IMR-90 (cell line): ENCODE results near the gene RASSF3. TPM values are rescaled to one million over a fixed set of nuclear protein-coding genes. Genes with fewer than 3 reads are reported as not detected.

Source experiments
- ATAC-seq: fragments of 200-7000 bp; cut with Tn5 transposase; 2 replicates; pipeline ENCODE4 v1.9.1; 2020; ENCODE audit warnings: low read depth, mild to moderate bottlenecking, moderate library complexity
- BruUV-seq: library from RNA; stranded (reverse); fragments of 400-500 nt; replicated peaks from 2 replicates; lab custom pipeline; 2021; lab: Mats Ljungman, UMichigan
- CTCF ChIA-PET: fragments of 300-600 bp; formaldehyde crosslinking; extraction: SDS; loops from one replicate; lab custom pipeline; 2021; ENCODE audit warnings: antibody characterized with exemption; lab: Yijun Ruan, JAX
- POLR2A ChIA-PET: fragments of 300-600 bp; sonication (Branson Sonifier 250); formaldehyde crosslinking; loops from one replicate; lab custom pipeline; 2022; ENCODE audit warnings: antibody characterized with exemption; ENCODE audit not compliant: unreplicated experiment; lab: Charles Lee
- DNase-seq: peaks from one replicate; pipeline ENCODE4 v3.0.0; 2013
- H2AFZ ChIP-seq: replicated peaks from 2 replicates; pipeline ENCODE3; 2013; ENCODE audit warnings: low read length, mild to moderate bottlenecking; ENCODE audit not compliant: poor library complexity
- H2AK5ac ChIP-seq: 2 replicates; pipeline ENCODE4 v1.6.1; 2013; ENCODE audit warnings: low read depth, low read length, inconsistent platforms
- H2AK9ac ChIP-seq: replicated peaks from 2 replicates; pipeline ENCODE3; 2013; ENCODE audit warnings: mild to moderate bottlenecking, low read depth, low read length, moderate library complexity; ENCODE audit not compliant: poor library complexity
- H2BK120ac ChIP-seq: 2 replicates; pipeline ENCODE4 v1.6.1; 2013; ENCODE audit warnings: low read depth, low read length, inconsistent platforms
- H2BK15ac ChIP-seq: 3 replicates; pipeline ENCODE4 v1.6.1; 2013; ENCODE audit warnings: low read depth, low read length, inconsistent platforms
- H2BK20ac ChIP-seq: 2 replicates; pipeline ENCODE4 v1.6.1; 2013; ENCODE audit warnings: low read depth, mild to moderate bottlenecking, inconsistent platforms, low read length, moderate library complexity
- H2BK5ac ChIP-seq: 2 replicates; pipeline ENCODE4 v1.6.1; 2013; ENCODE audit warnings: mild to moderate bottlenecking, low read depth, low read length, inconsistent platforms; ENCODE audit not compliant: poor library complexity, severe bottlenecking
- H3K14ac ChIP-seq: replicated peaks from 2 replicates; pipeline ENCODE4 v1.6.1; 2013; ENCODE audit warnings: low read depth, low read length, inconsistent platforms
- H3K18ac ChIP-seq: 2 replicates; pipeline ENCODE4 v1.6.1; 2013; ENCODE audit warnings: low read depth, low read length, control low read depth
- H3K23ac ChIP-seq: 2 replicates; pipeline ENCODE4 v1.6.1; 2013; ENCODE audit warnings: low read depth, low read length, inconsistent platforms
- H3K27ac ChIP-seq: 2 replicates; pipeline ENCODE4 v1.5.1; 2013; ENCODE audit warnings: mild to moderate bottlenecking, control low read depth, low read length; ENCODE audit not compliant: insufficient read depth
- H3K27me3 ChIP-seq: 2 replicates; pipeline ENCODE4 v1.6.1; 2013; ENCODE audit warnings: low read length; ENCODE audit not compliant: control insufficient read depth, insufficient read depth
- H3K36me3 ChIP-seq: 2 replicates; pipeline ENCODE4 v1.6.1; 2013; ENCODE audit warnings: low read length, mixed read lengths; ENCODE audit not compliant: control insufficient read depth, insufficient read depth
- H3K4ac ChIP-seq: 2 replicates; pipeline ENCODE4 v1.6.1; 2013; ENCODE audit warnings: low read depth, low read length, inconsistent platforms
- H3K4me1 ChIP-seq: 2 replicates; pipeline ENCODE4 v1.6.1; 2013; ENCODE audit warnings: low read length, mixed read lengths; ENCODE audit not compliant: control insufficient read depth, insufficient read depth
- H3K4me2 ChIP-seq: 2 replicates; pipeline ENCODE4 v1.6.1; 2013; ENCODE audit warnings: low read depth, mild to moderate bottlenecking, control low read depth, low read length, moderate library complexity
- H3K4me3 ChIP-seq: 2 replicates; pipeline ENCODE4 v1.5.1; 2013; ENCODE audit warnings: low read depth, mild to moderate bottlenecking, control low read depth, low read length, moderate library complexity; ENCODE audit not compliant: insufficient read depth
- H3K56ac ChIP-seq: 2 replicates; pipeline ENCODE4 v1.6.1; 2013; ENCODE audit warnings: low read length, inconsistent platforms; ENCODE audit not compliant: insufficient read depth; ENCODE audit errors: extremely low read depth
- H3K79me1 ChIP-seq, 2 experiments: 2 replicates each; pipeline ENCODE4 v1.6.1; 2013; ENCODE audit warnings: low read length in 2 of 2, inconsistent platforms in 1 of 2, low read depth in 1 of 2
- H3K9ac ChIP-seq: 2 replicates; pipeline ENCODE4 v1.6.1; 2013; ENCODE audit warnings: low read depth, low read length, control low read depth
- H3K9me1 ChIP-seq: 2 replicates; pipeline ENCODE4 v1.6.1; 2013; ENCODE audit warnings: low read length, inconsistent platforms; ENCODE audit not compliant: insufficient read depth
- H3K9me3 ChIP-seq: 2 replicates; pipeline ENCODE4 v1.6.1; 2013; ENCODE audit warnings: low read length; ENCODE audit not compliant: control insufficient read depth, insufficient read depth
- H4K20me1 ChIP-seq: 2 replicates; pipeline ENCODE4 v1.6.1; 2013; ENCODE audit warnings: low read length, inconsistent platforms; ENCODE audit not compliant: insufficient read depth
- H4K5ac ChIP-seq: 2 replicates; pipeline ENCODE4 v1.6.1; 2013; ENCODE audit warnings: mild to moderate bottlenecking, low read depth, low read length, control low read depth
- H4K8ac ChIP-seq, 2 experiments: 2 replicates each; pipeline ENCODE4 v1.6.1; 2013; ENCODE audit warnings: low read depth in 2 of 2, low read length in 2 of 2, control low read depth in 1 of 2, inconsistent platforms in 1 of 2
- H4K91ac ChIP-seq: 2 replicates; pipeline ENCODE4 v1.6.1; 2013; ENCODE audit warnings: low read depth, low read length, inconsistent platforms; ENCODE audit not compliant: insufficient read depth
- BHLHE40 ChIP-seq: fragments of 150-350 bp; IDR thresholded peaks from 2 replicates; pipeline ENCODE4 v1.6.1; 2016; ENCODE audit warnings: mild to moderate bottlenecking, low read depth, low read length
- CEBPB ChIP-seq: IDR thresholded peaks from 2 replicates; pipeline ENCODE4 v1.6.1; 2012; ENCODE audit warnings: low read depth, low read length, improper control_type of control experiment
- CHD1 ChIP-seq: IDR thresholded peaks from 2 replicates; pipeline ENCODE4 v1.6.1; 2012; ENCODE audit warnings: low read depth, low read length, improper control_type of control experiment
- FOS ChIP-seq: fragments of 150-350 bp; IDR thresholded peaks from 2 replicates; pipeline ENCODE4 v1.6.1; 2016; ENCODE audit warnings: low read depth, low read length
- MAFK ChIP-seq: IDR thresholded peaks from 2 replicates; pipeline ENCODE4 v1.6.1; 2012; ENCODE audit warnings: low read depth, low read length, improper control_type of control experiment
- MAZ ChIP-seq: IDR thresholded peaks from 2 replicates; pipeline ENCODE4 v1.6.1; 2012; ENCODE audit warnings: low read depth, mild to moderate bottlenecking, low read length, improper control_type of control experiment, moderate library complexity, borderline replicate concordance
- MXI1 ChIP-seq: IDR thresholded peaks from 2 replicates; pipeline ENCODE4 v1.6.1; 2012; ENCODE audit warnings: low read depth, mild to moderate bottlenecking, low read length, moderate library complexity, borderline replicate concordance
- NFE2L2 ChIP-seq: fragments of 150-350 bp; IDR thresholded peaks from 2 replicates; pipeline ENCODE4 v1.6.1; 2016; ENCODE audit warnings: low read depth, mild to moderate bottlenecking, low read length
- POLR2A ChIP-seq: IDR thresholded peaks from 2 replicates; pipeline ENCODE4 v1.6.1; 2012; ENCODE audit warnings: mild to moderate bottlenecking, low read depth, low read length
- RAD21 ChIP-seq: IDR thresholded peaks from 2 replicates; pipeline ENCODE4 v1.6.1; 2012; ENCODE audit warnings: low read length, improper control_type of control experiment
- RCOR1 ChIP-seq: IDR thresholded peaks from 2 replicates; pipeline ENCODE4 v1.6.1; 2012; ENCODE audit warnings: mild to moderate bottlenecking, low read length, improper control_type of control experiment; ENCODE audit not compliant: insufficient replicate concordance
- RFX5 ChIP-seq: IDR thresholded peaks from 2 replicates; pipeline ENCODE4 v1.8.0; 2012; ENCODE audit warnings: low read depth, mild to moderate bottlenecking, low read length, moderate library complexity
- SMC3 ChIP-seq: fragments of 150-350 bp; IDR thresholded peaks from 2 replicates; pipeline ENCODE4 v1.6.1; 2016; ENCODE audit warnings: low read depth, mild to moderate bottlenecking, antibody characterized with exemption, low read length, moderate library complexity
- dilution Hi-C: fragments of 300-500 bp; cut with HindIII; formaldehyde crosslinking; loops from one replicate; pipeline ENCODE4 v1.14.3; 2018; ENCODE audit warnings: low sequenced_read_pairs; ENCODE audit not compliant: unreplicated experiment
- in situ Hi-C: fragments of 300-500 bp; cut with MboI; formaldehyde crosslinking; loops from 3 replicates; pipeline ENCODE4 v1.14.3; 2019; ENCODE audit warnings: low sequenced_read_pairs, inconsistent platforms, mixed read lengths
- intact Hi-C: fragments of 100-400 bp; cut with micrococcal nuclease; formaldehyde crosslinking; loops from 2 replicates; pipeline ENCODE4 v1.10.0; 2022
- polyA plus RNA-seq, 3 experiments: library from polyadenylated mRNA; depleted of rRNA; stranded (reverse); fragments of >200 nt; gene quantifications; 2 replicates each; pipeline ENCODE4 v1.2.3, GENCODE V29; 2012; ENCODE audit warnings: low replicate concordance in 1 of 3
- total RNA-seq: library from RNA; depleted of rRNA; stranded (reverse); fragments of >200 nt; gene quantifications from 2 replicates; pipeline ENCODE4 v1.2.3, GENCODE V29; 2012
- TF ChIP-seq, protein P1 (sequence below): fragments of 150-350 bp; IDR thresholded peaks from 2 replicates; pipeline ENCODE4 v1.6.1; 2016; ENCODE audit warnings: low read depth, mild to moderate bottlenecking, low read length, moderate library complexity, borderline replicate concordance
- TF ChIP-seq, protein P2 (sequence below): fragments of 150-350 bp; IDR thresholded peaks from 2 replicates; pipeline ENCODE4 v1.6.1; 2017; ENCODE audit warnings: mild to moderate bottlenecking, antibody characterized with exemption, low read length, low read depth
- TF ChIP-seq, protein P3 (sequence below): conservative IDR thresholded peaks from 2 replicates; pipeline ENCODE4 v1.5.1; 2012; ENCODE audit warnings: mild to moderate bottlenecking, low read depth, low read length, improper control_type of control experiment

Gene RASSF3
- total and polyA plus RNA-seq, 2 of the 4 experiments (the other 2 are of a cell fraction), result 18.7 to 39.3 TPM

DNA sequence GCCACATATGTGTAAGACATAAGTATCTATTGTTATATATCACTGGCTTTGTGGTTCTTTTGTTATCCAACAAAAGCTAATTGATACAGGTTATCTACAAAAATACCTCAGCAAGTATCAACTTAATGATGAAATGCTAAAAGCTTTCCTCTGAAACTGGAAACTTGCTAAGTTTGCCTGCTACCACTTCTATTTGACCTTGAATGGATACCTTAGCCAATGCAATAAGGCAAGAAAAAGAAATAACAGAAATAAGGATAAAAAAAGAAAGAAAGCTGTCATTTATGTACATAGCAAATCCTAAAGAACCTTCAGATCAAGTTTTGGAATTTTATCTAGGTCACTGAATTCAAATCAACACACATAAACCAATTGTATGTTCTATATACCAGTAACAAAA lies 35.5 kb upstream of the RASSF3 start:
- Histone ChIP-seq H3K4ac (no peak overlapping the region), H3K14ac (no peak overlapping the region), H3K36me3 (no peaks in the 10 kb centered on the region), H4K5ac (no peak overlapping the region), H3K4me1 (no peaks in the 10 kb centered on the region; the same call in 1 of the 2 replicates), H2BK20ac (no peak overlapping the region), H2AK5ac (no peak overlapping the region), H3K9ac (no peak overlapping the region), H2AK9ac (no peak overlapping the region), H3K9me3 (peaks cover 12% of the 10 kb centered on the region), H4K20me1 (no peaks in the 10 kb centered on the region), H2BK5ac (no peak overlapping the region), H2AFZ (no peak overlapping the region), H2BK120ac (no peak overlapping the region), H3K18ac (no peak overlapping the region), H3K4me3 (no peak overlapping the region), H3K9me1 (no peaks in the 10 kb centered on the region), H3K27ac (no peak overlapping the region), H3K4me2 (no peak overlapping the region), H4K8ac (no peak overlapping the region), H3K79me1 (no peaks in the 10 kb centered on the region), H3K23ac (no peak overlapping the region), H3K27me3 (no peaks in the 10 kb centered on the region), H4K91ac (no peak overlapping the region), H2BK15ac (no peak overlapping the region), H3K56ac (no peak overlapping the region)
- DNase-seq, result no peak
- intact Hi-C loops, result no loop called here
- in situ Hi-C loops, result no loop called here
- ATAC-seq, result no peak
- dilution Hi-C loops, result no loop called here
- ChIA-PET CTCF (no interaction called here), POLR2A (no interaction called here)
- BruUV-seq, result no TSS peak
- TF ChIP-seq SMC3 (no peak), RAD21 (no peak), FOS (no peak), POLR2A (no peak), RFX5 (no peak), BHLHE40 (no peak), CHD1 (no peak), NFE2L2 (no peak), RCOR1 (no peak), MAFK (no peak), MXI1 (no peak), CEBPB (no peak), MAZ (no peak)
- TF ChIP-seq, protein P1, sequence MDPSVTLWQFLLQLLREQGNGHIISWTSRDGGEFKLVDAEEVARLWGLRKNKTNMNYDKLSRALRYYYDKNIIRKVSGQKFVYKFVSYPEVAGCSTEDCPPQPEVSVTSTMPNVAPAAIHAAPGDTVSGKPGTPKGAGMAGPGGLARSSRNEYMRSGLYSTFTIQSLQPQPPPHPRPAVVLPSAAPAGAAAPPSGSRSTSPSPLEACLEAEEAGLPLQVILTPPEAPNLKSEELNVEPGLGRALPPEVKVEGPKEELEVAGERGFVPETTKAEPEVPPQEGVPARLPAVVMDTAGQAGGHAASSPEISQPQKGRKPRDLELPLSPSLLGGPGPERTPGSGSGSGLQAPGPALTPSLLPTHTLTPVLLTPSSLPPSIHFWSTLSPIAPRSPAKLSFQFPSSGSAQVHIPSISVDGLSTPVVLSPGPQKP, result no peak
- TF ChIP-seq, protein P2, sequence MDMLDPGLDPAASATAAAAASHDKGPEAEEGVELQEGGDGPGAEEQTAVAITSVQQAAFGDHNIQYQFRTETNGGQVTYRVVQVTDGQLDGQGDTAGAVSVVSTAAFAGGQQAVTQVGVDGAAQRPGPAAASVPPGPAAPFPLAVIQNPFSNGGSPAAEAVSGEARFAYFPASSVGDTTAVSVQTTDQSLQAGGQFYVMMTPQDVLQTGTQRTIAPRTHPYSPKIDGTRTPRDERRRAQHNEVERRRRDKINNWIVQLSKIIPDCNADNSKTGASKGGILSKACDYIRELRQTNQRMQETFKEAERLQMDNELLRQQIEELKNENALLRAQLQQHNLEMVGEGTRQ, result no peak
- TF ChIP-seq, protein P3, sequence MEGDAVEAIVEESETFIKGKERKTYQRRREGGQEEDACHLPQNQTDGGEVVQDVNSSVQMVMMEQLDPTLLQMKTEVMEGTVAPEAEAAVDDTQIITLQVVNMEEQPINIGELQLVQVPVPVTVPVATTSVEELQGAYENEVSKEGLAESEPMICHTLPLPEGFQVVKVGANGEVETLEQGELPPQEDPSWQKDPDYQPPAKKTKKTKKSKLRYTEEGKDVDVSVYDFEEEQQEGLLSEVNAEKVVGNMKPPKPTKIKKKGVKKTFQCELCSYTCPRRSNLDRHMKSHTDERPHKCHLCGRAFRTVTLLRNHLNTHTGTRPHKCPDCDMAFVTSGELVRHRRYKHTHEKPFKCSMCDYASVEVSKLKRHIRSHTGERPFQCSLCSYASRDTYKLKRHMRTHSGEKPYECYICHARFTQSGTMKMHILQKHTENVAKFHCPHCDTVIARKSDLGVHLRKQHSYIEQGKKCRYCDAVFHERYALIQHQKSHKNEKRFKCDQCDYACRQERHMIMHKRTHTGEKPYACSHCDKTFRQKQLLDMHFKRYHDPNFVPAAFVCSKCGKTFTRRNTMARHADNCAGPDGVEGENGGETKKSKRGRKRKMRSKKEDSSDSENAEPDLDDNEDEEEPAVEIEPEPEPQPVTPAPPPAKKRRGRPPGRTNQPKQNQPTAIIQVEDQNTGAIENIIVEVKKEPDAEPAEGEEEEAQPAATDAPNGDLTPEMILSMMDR, result no peak
